Measurements from ENCODE around the gene RAP1GAP2. TPM values are rescaled to one million over a fixed set of nuclear protein-coding genes. Genes with fewer than 3 reads are reported as not detected.

RAP1GAP2 gene
- total RNA-seq, 2 donors from 2014 or later, result 77.3 to 109 TPM

GRCh38 chr17:2854143-2855055 is 58.2 kb downstream of the RAP1GAP2 start:
- Mint-ChIP-seq H3K27me3 (no peaks in the 10 kb centered on the region), H3K27ac (peak overlapping the region; percentile 54), H3K4me3 (peak overlapping the region; percentile 85), H3K36me3 (ENCODE audit: low read depth) (peaks cover 3% of the 10 kb centered on the region), H3K4me1 (peaks cover 27% of the 10 kb centered on the region)
- ATAC-seq, result peak; percentile 29
- DNase-seq, result no peak
- no peaks in the 10 kb centered on the region for H3K9me3 ChIP-seq (ENCODE audit: control insufficient read depth, low read length, poor library complexity, severe bottlenecking)

DNA sequence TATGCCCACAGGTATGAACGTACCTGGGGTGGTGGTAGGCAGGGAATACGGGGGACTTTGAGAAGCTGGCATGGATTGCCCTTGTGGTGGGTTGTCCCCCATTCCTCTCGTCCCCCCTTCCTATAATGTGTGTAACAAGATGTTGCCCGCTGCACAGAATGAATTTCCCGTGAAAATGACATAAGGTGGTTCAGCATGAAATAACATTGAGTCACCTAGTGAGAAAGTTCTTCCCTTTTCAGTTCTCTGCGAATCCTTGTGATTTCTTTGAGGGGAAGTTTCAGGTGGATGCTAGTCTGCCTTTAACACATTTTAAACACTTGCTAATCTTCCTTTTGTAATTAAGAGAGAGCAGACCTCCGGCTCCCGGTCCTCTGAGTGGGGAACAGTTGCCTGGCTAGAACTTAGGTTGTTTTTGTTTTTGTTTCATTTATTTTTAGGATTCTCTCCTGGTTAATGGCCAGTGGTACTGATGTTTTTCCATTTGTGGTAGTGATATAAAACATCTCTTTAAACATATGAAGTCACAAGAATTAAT is 58.9 kb downstream of the RAP1GAP2 start:
- ATAC-seq, result no peak
- Mint-ChIP-seq H3K27me3 (no peaks in the 10 kb centered on the region), H3K4me3 (peak overlapping the region; percentile 85), H3K4me1 (peaks cover 31% of the 10 kb centered on the region), H3K36me3 (ENCODE audit: low read depth) (peaks cover 3% of the 10 kb centered on the region), H3K27ac (peak overlapping the region; percentile 54)
- no peaks in the 10 kb centered on the region for H3K9me3 ChIP-seq (ENCODE audit: control insufficient read depth, low read length, poor library complexity, severe bottlenecking)
- no peak for DNase-seq

DNA sequence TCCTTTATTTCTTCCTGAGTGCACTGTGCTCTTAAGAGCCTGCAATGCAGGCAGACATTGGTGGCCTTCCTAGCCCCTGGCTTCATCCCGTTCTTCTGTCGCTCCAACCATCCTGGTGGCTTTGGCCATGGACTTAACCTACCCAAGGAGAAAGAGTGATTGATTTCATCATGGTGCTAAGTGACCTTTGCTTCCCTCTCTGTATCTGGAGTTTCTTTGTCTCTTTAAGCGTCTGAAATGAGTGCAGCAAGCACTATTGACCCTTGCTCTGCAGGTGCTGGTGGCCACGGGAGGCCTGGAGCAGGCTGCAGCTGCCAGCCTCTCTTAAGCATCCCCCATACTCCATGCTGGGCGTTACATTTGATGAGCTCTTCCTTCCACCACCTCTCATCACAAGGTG is 60.5 kb downstream of the RAP1GAP2 start:
- Mint-ChIP-seq H3K27ac (no peak overlapping the region), H3K4me3 (peak overlapping the region; percentile 49), H3K4me1 (peaks cover 32% of the 10 kb centered on the region)

GRCh38 chr17:2860045-2860444 is 63.8 kb downstream of the RAP1GAP2 start:
- Mint-ChIP-seq H3K4me1 (peaks cover 32% of the 10 kb centered on the region), H3K27me3 (no peaks in the 10 kb centered on the region), H3K36me3 (ENCODE audit: low read depth) (peaks cover 3% of the 10 kb centered on the region), H3K27ac (no peak overlapping the region), H3K4me3 (no peak overlapping the region)
- DNase-seq (no peak), ATAC-seq (no peak)
- H3K9me3 ChIP-seq (ENCODE audit: control insufficient read depth, low read length, poor library complexity, severe bottlenecking), result no peaks in the 10 kb centered on the region

More for the DNA sequence above, 60.5 kb downstream of the RAP1GAP2 start:
- peaks cover 3% of the 10 kb centered on the region for H3K36me3 Mint-ChIP-seq (ENCODE audit: low read depth)
- DNase-seq (no peak), ATAC-seq (no peak)
- H3K9me3 ChIP-seq (ENCODE audit: control insufficient read depth, low read length, poor library complexity, severe bottlenecking), result no peaks in the 10 kb centered on the region
- H3K27me3 Mint-ChIP-seq, result no peaks in the 10 kb centered on the region

- H3K9me3 ChIP-seq (ENCODE audit: control insufficient read depth, low read length, poor library complexity, severe bottlenecking), result no peaks in the 10 kb centered on the region
- DNase-seq, result no peak
- H3K36me3 Mint-ChIP-seq (ENCODE audit: low read depth), result peaks cover 3% of the 10 kb centered on the region
- H3K27me3 Mint-ChIP-seq, result no peaks in the 10 kb centered on the region
- H3K4me1 Mint-ChIP-seq, result peaks cover 33% of the 10 kb centered on the region
- peak overlapping the region; percentile 79 for H3K27ac Mint-ChIP-seq
- no peak overlapping the region for H3K4me3 Mint-ChIP-seq
- ATAC-seq, result no peak
Observed at GRCh38 chr17:2860883-2861282, 64.6 kb downstream of the RAP1GAP2 start.

GRCh38 chr17:2862197-2862596 is 66.0 kb downstream of the RAP1GAP2 start:
- Mint-ChIP-seq H3K4me3 (no peak overlapping the region), H3K27ac (no peak overlapping the region), H3K27me3 (no peaks in the 10 kb centered on the region), H3K4me1 (peaks cover 24% of the 10 kb centered on the region), H3K36me3 (ENCODE audit: low read depth) (peaks cover 3% of the 10 kb centered on the region)
- ATAC-seq, result no peak
- DNase-seq, result no peak
- H3K9me3 ChIP-seq (ENCODE audit: control insufficient read depth, low read length, poor library complexity, severe bottlenecking), result no peaks in the 10 kb centered on the region

GRCh38 chr17:2863204-2863603 is 67.0 kb downstream of the RAP1GAP2 start:
- ATAC-seq (no peak), DNase-seq (no peak)
- Mint-ChIP-seq H3K4me3 (no peak overlapping the region), H3K36me3 (ENCODE audit: low read depth) (peaks cover 3% of the 10 kb centered on the region), H3K4me1 (peaks cover 20% of the 10 kb centered on the region), H3K27ac (no peak overlapping the region), H3K27me3 (no peaks in the 10 kb centered on the region)
- H3K9me3 ChIP-seq (ENCODE audit: control insufficient read depth, low read length, poor library complexity, severe bottlenecking), result no peaks in the 10 kb centered on the region

GRCh38 chr17:2865228-2865627 is 69.0 kb downstream of the RAP1GAP2 start:
- no peak overlapping the region for H3K4me3 Mint-ChIP-seq
- H3K27ac Mint-ChIP-seq, result no peak overlapping the region
- no peak for ATAC-seq
- peaks cover 3% of the 10 kb centered on the region for H3K36me3 Mint-ChIP-seq (ENCODE audit: low read depth)
- peaks cover 20% of the 10 kb centered on the region for H3K4me1 Mint-ChIP-seq
- no peaks in the 10 kb centered on the region for H3K27me3 Mint-ChIP-seq
- DNase-seq, result no peak
- H3K9me3 ChIP-seq (ENCODE audit: control insufficient read depth, low read length, poor library complexity, severe bottlenecking), result no peaks in the 10 kb centered on the region

- no peak for DNase-seq
- Mint-ChIP-seq H3K4me3 (no peak overlapping the region), H3K27ac (no peak overlapping the region), H3K27me3 (no peaks in the 10 kb centered on the region), H3K36me3 (ENCODE audit: low read depth) (no peaks in the 10 kb centered on the region), H3K4me1 (peaks cover 19% of the 10 kb centered on the region)
- no peaks in the 10 kb centered on the region for H3K9me3 ChIP-seq (ENCODE audit: control insufficient read depth, low read length, poor library complexity, severe bottlenecking)
- ATAC-seq, result no peak
Observed at GRCh38 chr17:2867441-2868424, 71.5 kb downstream of the RAP1GAP2 start.

GRCh38 chr17:2869604-2870003 is 73.4 kb downstream of the RAP1GAP2 start:
- Mint-ChIP-seq H3K36me3 (ENCODE audit: low read depth) (no peaks in the 10 kb centered on the region), H3K4me1 (peaks cover 22% of the 10 kb centered on the region), H3K4me3 (no peak overlapping the region), H3K27me3 (no peaks in the 10 kb centered on the region), H3K27ac (no peak overlapping the region)
- no peak for DNase-seq
- ATAC-seq, result no peak
- no peaks in the 10 kb centered on the region for H3K9me3 ChIP-seq (ENCODE audit: control insufficient read depth, low read length, poor library complexity, severe bottlenecking)

DNA sequence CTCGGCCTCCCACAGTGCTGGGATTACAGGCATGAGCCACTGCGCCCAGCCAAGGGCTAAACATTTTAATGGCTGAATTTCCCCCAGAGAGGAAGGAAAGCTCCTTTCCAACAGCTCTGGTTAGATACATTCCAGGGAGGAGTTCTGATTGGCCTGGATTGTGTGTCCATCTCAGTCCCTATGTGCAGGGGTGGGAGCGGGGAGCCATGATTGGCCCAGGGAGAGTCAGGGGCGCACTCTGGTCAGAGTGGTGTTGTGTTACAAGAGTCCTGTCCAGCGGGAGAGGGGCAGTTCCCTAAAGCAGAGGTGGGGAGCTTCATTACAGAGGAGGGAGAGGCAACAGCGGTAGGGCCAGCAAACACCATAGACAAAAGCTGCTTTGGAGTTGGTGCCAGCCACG is 75.0 kb downstream of the RAP1GAP2 start:
- peak overlapping the region; percentile 11 for H3K27ac Mint-ChIP-seq
- no peaks in the 10 kb centered on the region for H3K9me3 ChIP-seq (ENCODE audit: control insufficient read depth, low read length, poor library complexity, severe bottlenecking)

GRCh38 chr17:2871720-2872119 is 75.5 kb downstream of the RAP1GAP2 start:
- ATAC-seq (no peak), DNase-seq (no peak)
- Mint-ChIP-seq H3K36me3 (ENCODE audit: low read depth) (peaks cover 2% of the 10 kb centered on the region), H3K27me3 (no peaks in the 10 kb centered on the region), H3K4me3 (no peak overlapping the region), H3K4me1 (peaks cover 30% of the 10 kb centered on the region), H3K27ac (no peak overlapping the region)
- H3K9me3 ChIP-seq (ENCODE audit: control insufficient read depth, low read length, poor library complexity, severe bottlenecking), result no peaks in the 10 kb centered on the region

More for the DNA sequence above, 75.0 kb downstream of the RAP1GAP2 start:
- no peak for DNase-seq
- Mint-ChIP-seq H3K4me1 (peaks cover 27% of the 10 kb centered on the region), H3K36me3 (ENCODE audit: low read depth) (peaks cover 2% of the 10 kb centered on the region), H3K27me3 (no peaks in the 10 kb centered on the region), H3K4me3 (no peak overlapping the region)
- no peak for ATAC-seq

DNA sequence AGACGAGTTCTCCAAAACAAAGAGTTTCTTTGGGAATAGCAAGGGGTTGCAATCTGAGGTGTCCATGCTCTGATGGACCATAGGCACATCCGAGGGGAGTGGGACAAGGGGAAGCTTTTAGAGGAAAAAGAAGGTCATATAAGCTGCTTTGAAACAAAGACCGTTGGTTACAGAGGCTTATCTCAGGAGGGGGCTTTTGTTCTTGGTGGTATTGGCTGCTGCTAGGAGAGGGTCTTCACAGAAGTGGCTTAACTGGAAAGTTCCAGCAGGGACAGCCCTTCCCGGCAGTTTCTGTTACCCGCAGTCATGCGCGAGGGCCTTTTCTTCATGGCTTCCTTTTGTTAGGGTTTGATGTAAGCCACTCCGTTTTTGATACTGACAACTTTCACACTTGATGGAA is 76.0 kb downstream of the RAP1GAP2 start:
- Mint-ChIP-seq H3K27ac (no peak overlapping the region), H3K36me3 (ENCODE audit: low read depth) (peaks cover 2% of the 10 kb centered on the region), H3K27me3 (no peaks in the 10 kb centered on the region), H3K4me3 (no peak overlapping the region), H3K4me1 (peaks cover 30% of the 10 kb centered on the region)
- no peak for ATAC-seq
- no peak for DNase-seq
- no peaks in the 10 kb centered on the region for H3K9me3 ChIP-seq (ENCODE audit: control insufficient read depth, low read length, poor library complexity, severe bottlenecking)
